HEK293 (cell line): ENCODE results near the gene NR4A3.

Experiments used
- CTCF ChIA-PET: fragments of 350-600 bp; formaldehyde crosslinking; extraction: SDS; loops from one replicate; lab custom pipeline; 2021; ENCODE audit warnings: antibody characterized with exemption; lab: Yijun Ruan, JAX
- POLR2A ChIA-PET: fragments of 300-600 bp; formaldehyde crosslinking; extraction: SDS; loops from one replicate; lab custom pipeline; 2020; ENCODE audit warnings: antibody characterized with exemption, inconsistent platforms; lab: Yijun Ruan, JAX
- H3K27ac ChIP-seq: fragments of 200-500 bp; sonication (Bioruptor generic); 2 replicates; pipeline ENCODE4 v1.5.1; 2014; ENCODE audit warnings: low read depth, low read length, control low read depth, inconsistent platforms; ENCODE audit errors: extremely low read depth
- H3K36me3 ChIP-seq, 2 experiments: fragments of 200-500 bp in 1 of 2; sonication (Bioruptor generic) in 1 of 2; 1 replicate in 1 of 2; 2 replicates in 1 of 2; pipeline ENCODE4 v1.5.1; 2014 to 2017; ENCODE audit warnings: inconsistent platforms in 2 of 2, low read length in 2 of 2; ENCODE audit not compliant: control insufficient read depth in 2 of 2, insufficient read depth in 1 of 2
- H3K4me1 ChIP-seq: fragments of 200-500 bp; sonication (Bioruptor generic); 2 replicates; pipeline ENCODE4 v1.5.1; 2014; ENCODE audit warnings: mild to moderate bottlenecking, low read length, inconsistent platforms; ENCODE audit not compliant: control insufficient read depth, insufficient read depth
- H3K4me3 ChIP-seq: 2 replicates; pipeline ENCODE4 v1.5.1; 2011; ENCODE audit warnings: low read depth, mild to moderate bottlenecking, control low read depth, low read length, moderate library complexity
- H3K9me3 ChIP-seq: fragments of 200-500 bp; sonication (Bioruptor generic); 2 replicates; pipeline ENCODE4 v1.5.1; 2014; ENCODE audit warnings: low read depth, low read length, inconsistent platforms; ENCODE audit not compliant: control insufficient read depth, insufficient read depth
- GLIS1 ChIP-seq: fragments of 450-650 bp; formaldehyde crosslinking; IDR thresholded peaks from 2 replicates; pipeline ENCODE4 v1.5.1; 2016; ENCODE audit warnings: missing biosample characterization, missing genetic modification characterization
- GLIS2 ChIP-seq: fragments of 450-650 bp; formaldehyde crosslinking; IDR thresholded peaks from 2 replicates; pipeline ENCODE4 v1.5.1; 2016; ENCODE audit warnings: missing biosample characterization, missing genetic modification characterization
- MYNN ChIP-seq: fragments of 450-650 bp; formaldehyde crosslinking; IDR thresholded peaks from 2 replicates; pipeline ENCODE4 v1.5.1; 2016; ENCODE audit warnings: missing biosample characterization, missing genetic modification characterization, borderline replicate concordance
- PRDM1 ChIP-seq: fragments of 450-650 bp; formaldehyde crosslinking; IDR thresholded peaks from 2 replicates; pipeline ENCODE4; 2016; ENCODE audit warnings: missing biosample characterization, missing genetic modification characterization
- SETDB1 ChIP-seq: IDR thresholded peaks from one replicate; pipeline ENCODE4 v1.6.1; 2017; ENCODE audit warnings: mild to moderate bottlenecking, low read length, moderate library complexity, mixed read lengths; ENCODE audit not compliant: insufficient read length
- ZBTB49 ChIP-seq: fragments of 450-650 bp; formaldehyde crosslinking; IDR thresholded peaks from 2 replicates; pipeline ENCODE4 v1.5.1; 2016; ENCODE audit warnings: missing biosample characterization, missing genetic modification characterization, low read depth
- ZIC2 ChIP-seq: fragments of 450-650 bp; formaldehyde crosslinking; IDR thresholded peaks from 2 replicates; pipeline ENCODE4 v1.5.1; 2016; ENCODE audit warnings: missing biosample characterization, missing genetic modification characterization
- ZNF302 ChIP-seq: fragments of 450-650 bp; formaldehyde crosslinking; IDR thresholded peaks from 2 replicates; pipeline ENCODE4 v1.5.1; 2016; ENCODE audit warnings: missing biosample characterization, missing genetic modification characterization, low read depth
- ZNF398 ChIP-seq: fragments of 450-650 bp; formaldehyde crosslinking; IDR thresholded peaks from 2 replicates; pipeline ENCODE4 v1.5.1; 2017; ENCODE audit warnings: missing biosample characterization, missing genetic modification characterization
- ZNF544 ChIP-seq: fragments of 450-650 bp; formaldehyde crosslinking; IDR thresholded peaks from 2 replicates; pipeline ENCODE4 v1.5.0; 2017; ENCODE audit warnings: missing biosample characterization, missing genetic modification characterization
- ZNF548 ChIP-seq: fragments of 450-650 bp; formaldehyde crosslinking; IDR thresholded peaks from 2 replicates; pipeline ENCODE4 v1.5.1; 2016; ENCODE audit warnings: missing biosample characterization, missing genetic modification characterization
- ZNF549 ChIP-seq: fragments of 450-650 bp; IDR thresholded peaks from 2 replicates; pipeline ENCODE4 v1.5.1; 2018; ENCODE audit warnings: missing biosample characterization, missing genetic modification characterization, mild to moderate bottlenecking, inconsistent platforms, moderate library complexity
- ZNF596 ChIP-seq: fragments of 450-650 bp; IDR thresholded peaks from 2 replicates; pipeline ENCODE4 v1.5.0; 2018; ENCODE audit warnings: missing biosample characterization, mild to moderate bottlenecking, missing genetic modification characterization, moderate library complexity
- ZNF785 ChIP-seq: fragments of 450-650 bp; formaldehyde crosslinking; IDR thresholded peaks from 2 replicates; pipeline ENCODE4 v1.5.1; 2016; ENCODE audit warnings: missing biosample characterization, missing genetic modification characterization
- ZSCAN4 ChIP-seq: fragments of 450-650 bp; formaldehyde crosslinking; IDR thresholded peaks from 2 replicates; pipeline ENCODE4 v1.5.1; 2017; ENCODE audit warnings: missing biosample characterization, missing genetic modification characterization

NR4A3 gene

GRCh38 chr9:99828417-99829176 is 6.9 kb downstream of the NR4A3 start (continued):
- TF ChIP-seq ZNF398 = no peak
- no peak for TF ChIP-seq ZNF549 (tag by site-specific recombination)
- no peak for TF ChIP-seq ZNF785 (tag by site-specific recombination)
- TF ChIP-seq, all 188 proteins: peak for 0

- no peak overlapping the region for H3K27ac ChIP-seq
- TF ChIP-seq ZBTB49 (tag by site-specific recombination) = no peak
- TF ChIP-seq ZNF544 = no peak
- TF ChIP-seq ZIC2 = no peak
- no peaks in the 10 kb centered on the region for H3K4me1 ChIP-seq
- no peaks in the 10 kb centered on the region for H3K36me3 ChIP-seq
- ChIA-PET CTCF (no interaction called here), POLR2A (no interaction called here)
- H3K4me3 ChIP-seq = no peak overlapping the region
- no peaks in the 10 kb centered on the region for H3K9me3 ChIP-seq
Measured at GRCh38 chr9:99831857-99832557, 10.3 kb downstream of the NR4A3 start.

GRCh38 chr9:99832558-99832864 is 10.8 kb downstream of the NR4A3 start:
- no peak overlapping the region for H3K27ac ChIP-seq
- no peak for TF ChIP-seq ZNF544
- no peak for TF ChIP-seq ZSCAN4 (tag by site-specific recombination)
- TF ChIP-seq ZNF302 (tag by site-specific recombination) = no peak
- TF ChIP-seq ZNF548 = no peak
- no peak for TF ChIP-seq PRDM1 (tag by site-specific recombination)
- TF ChIP-seq ZNF596 (tag by site-specific recombination) = no peak
- TF ChIP-seq GLIS2 (tag by site-specific recombination) = no peak
- TF ChIP-seq MYNN (tag by site-specific recombination) = no peak
- no peak for TF ChIP-seq GLIS1 (tag by site-specific recombination)
- no peak for TF ChIP-seq SETDB1
- ChIA-PET POLR2A (no interaction called here), CTCF (interaction anchor here (0.7 kb wide), 1 partner anchor 491 kb away, joined by 3 read pairs; no protein-coding TSS in a partner anchor)
- H3K9me3 ChIP-seq = no peaks in the 10 kb centered on the region
- H3K4me1 ChIP-seq = no peaks in the 10 kb centered on the region
- H3K36me3 ChIP-seq = no peaks in the 10 kb centered on the region
- no peak overlapping the region for H3K4me3 ChIP-seq
